GM23248 (cell line): ENCODE data around the gene LRRC7.

Source experiments
- EZH2 ChIP-seq: fragments of 200-600 bp; sonication (generic); IDR thresholded peaks from 2 replicates; pipeline ENCODE4 v1.6.1; 2018; ENCODE audit warnings: antibody characterized with exemption, mild to moderate bottlenecking; ENCODE audit not compliant: insufficient read depth, poor library complexity, severe bottlenecking
- EZH2phosphoT487 ChIP-seq: fragments of 200-600 bp; sonication (generic); IDR thresholded peaks from 2 replicates; pipeline ENCODE4 v1.6.1; 2018; ENCODE audit warnings: antibody characterized with exemption, moderate library complexity, mild to moderate bottlenecking, low read depth; ENCODE audit not compliant: insufficient read depth

- no peak for TF ChIP-seq EZH2phosphoT487
- no peak for TF ChIP-seq EZH2
Observed at GRCh38 chr1:69527273-69527672, 40.4 kb upstream of the LRRC7 start.
